Epithelial cell of esophagus (primary cell): ENCODE data around the gene HIVEP1.

Source experiments
- DNase-seq: peaks from one replicate; pipeline ENCODE4 v3.0.0; 2010; ENCODE audit warnings: low read depth
- H3K4me3 ChIP-seq: 2 replicates; pipeline ENCODE4 v1.5.1; 2011; ENCODE audit warnings: mild to moderate bottlenecking, low read length, control low read depth
- CTCF ChIP-seq: IDR thresholded peaks from 2 replicates; pipeline ENCODE4 v1.5.1; 2011; ENCODE audit warnings: low read depth, mild to moderate bottlenecking, low read length, control low read depth, inconsistent platforms; ENCODE audit not compliant: insufficient read depth; ENCODE audit errors: missing control alignments

The HIVEP1 gene

GRCh38 chr6:12058172-12058961 lies 46.3 kb downstream of the HIVEP1 start:
- no peak for DNase-seq
- no peak overlapping the region for H3K4me3 ChIP-seq
- no peak for TF ChIP-seq CTCF

GRCh38 chr6:12060780-12061609 lies 48.9 kb downstream of the HIVEP1 start:
- DNase-seq: peak; percentile 90
- TF ChIP-seq CTCF: no peak
- H3K4me3 ChIP-seq: peak overlapping the region; percentile 31

GRCh38 chr6:12062605-12063004 lies 50.5 kb downstream of the HIVEP1 start:
- H3K4me3 ChIP-seq: no peak overlapping the region
- TF ChIP-seq CTCF: no peak

GRCh38 chr6:12064131-12064530 lies 52.0 kb downstream of the HIVEP1 start:
- no peak for DNase-seq
- TF ChIP-seq CTCF: no peak
- no peak overlapping the region for H3K4me3 ChIP-seq

More at GRCh38 chr6:12062605-12063004, 50.5 kb downstream of the HIVEP1 start:
- DNase-seq: no peak

- TF ChIP-seq CTCF: no peak
- no peak overlapping the region for H3K4me3 ChIP-seq
- DNase-seq: no peak
These were observed 52.5 kb downstream of the HIVEP1 start for GRCh38 chr6:12064538-12065071.

- DNase-seq: peak; percentile 8
- no peak overlapping the region for H3K4me3 ChIP-seq
- TF ChIP-seq CTCF: no peak
These were observed 53.4 kb downstream of the HIVEP1 start for GRCh38 chr6:12065321-12066140.
